ENCODE results near the gene NKX1-1. TPM values are rescaled to one million over a fixed set of nuclear protein-coding genes. Genes with fewer than 3 reads are reported as not detected.

Gene NKX1-1
- polyA plus RNA-seq, 1 donor (not counting 4 experiments of a cell fraction or from before 2014, with no cell fraction given): not detected

DNA sequence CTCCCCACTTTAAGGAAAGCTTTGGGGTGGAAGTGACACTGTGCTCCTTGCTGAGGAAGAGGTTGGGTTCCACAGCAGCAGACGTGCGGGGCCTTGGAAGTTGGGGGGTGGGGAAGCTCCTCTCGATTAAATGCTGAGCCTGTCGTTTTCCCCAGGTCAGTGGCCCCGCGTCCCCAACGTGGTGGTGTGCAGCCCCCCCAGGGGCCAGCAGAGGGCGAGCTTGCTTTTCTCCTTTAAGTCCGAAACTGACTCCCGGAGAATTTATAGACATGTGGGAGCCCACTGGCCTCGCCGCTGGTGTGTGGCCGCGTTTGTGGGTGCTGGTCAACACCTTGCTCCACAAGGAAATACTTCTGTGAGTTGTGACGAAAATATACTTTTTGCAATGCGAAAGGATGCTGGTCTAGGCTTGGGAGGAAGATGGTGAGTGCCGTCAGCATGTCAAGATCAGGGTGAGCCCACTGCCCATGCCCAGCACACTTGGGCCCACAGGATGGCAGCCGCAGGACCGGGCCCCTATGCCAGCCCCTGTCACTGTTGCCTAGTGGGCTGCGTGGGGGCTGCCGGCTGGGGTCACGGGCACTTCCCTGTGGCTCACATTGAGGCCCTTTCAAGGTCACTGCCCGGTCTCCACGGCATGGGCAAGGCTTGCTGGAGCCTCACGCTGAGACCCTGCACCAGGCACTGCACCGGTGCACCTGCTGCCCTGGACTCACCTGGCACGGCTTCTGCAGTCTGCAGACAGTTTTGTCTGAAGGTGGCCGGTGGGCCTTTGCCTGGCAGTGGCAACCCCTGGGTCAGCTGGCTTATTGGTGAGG is 49.9 kb downstream of the NKX1-1 start:
- no peak overlapping the region for H3K27ac ChIP-seq (ENCODE audit: control insufficient read depth, insufficient read depth, low read length)
- H2AFZ ChIP-seq (ENCODE audit: control insufficient read depth, low read length): no peak overlapping the region
- DNase-seq (ENCODE audit: low read depth, low spot score): no peak
- H3K9me1 ChIP-seq (ENCODE audit: control insufficient read depth, extremely low read depth, insufficient read depth, low read length): no peaks in the 10 kb centered on the region
- H3K36me3 ChIP-seq (ENCODE audit: control insufficient read depth in 2 of 2, extremely low read depth in 1 of 2, insufficient read depth in 2 of 2, low read length in 2 of 2): peaks cover 14 to 28% of the 10 kb centered on the region in 2 experiments
- H3K79me2 ChIP-seq (ENCODE audit: control insufficient read depth, insufficient read depth, low read length): no peaks in the 10 kb centered on the region
- H3K4me2 ChIP-seq (ENCODE audit: control insufficient read depth, extremely low read depth, insufficient read depth, low read depth, low read length): no peak overlapping the region
- H3K9ac ChIP-seq (ENCODE audit: control insufficient read depth, extremely low read depth, insufficient read depth, low read length): no peak overlapping the region
- no peaks in the 10 kb centered on the region for H3K9me3 ChIP-seq (ENCODE audit: control insufficient read depth, low read depth, low read length)
- dilution Hi-C loops (cut with MboI; ENCODE audit: extremely low pct_ligation_motif_present, low sequenced_read_pairs): no loop called here
- no peak for FAIRE-seq
- H3K27me3 ChIP-seq (ENCODE audit: control insufficient read depth, extremely low read depth, insufficient read depth, low read length): no peaks in the 10 kb centered on the region
- TF ChIP-seq, protein P1, sequence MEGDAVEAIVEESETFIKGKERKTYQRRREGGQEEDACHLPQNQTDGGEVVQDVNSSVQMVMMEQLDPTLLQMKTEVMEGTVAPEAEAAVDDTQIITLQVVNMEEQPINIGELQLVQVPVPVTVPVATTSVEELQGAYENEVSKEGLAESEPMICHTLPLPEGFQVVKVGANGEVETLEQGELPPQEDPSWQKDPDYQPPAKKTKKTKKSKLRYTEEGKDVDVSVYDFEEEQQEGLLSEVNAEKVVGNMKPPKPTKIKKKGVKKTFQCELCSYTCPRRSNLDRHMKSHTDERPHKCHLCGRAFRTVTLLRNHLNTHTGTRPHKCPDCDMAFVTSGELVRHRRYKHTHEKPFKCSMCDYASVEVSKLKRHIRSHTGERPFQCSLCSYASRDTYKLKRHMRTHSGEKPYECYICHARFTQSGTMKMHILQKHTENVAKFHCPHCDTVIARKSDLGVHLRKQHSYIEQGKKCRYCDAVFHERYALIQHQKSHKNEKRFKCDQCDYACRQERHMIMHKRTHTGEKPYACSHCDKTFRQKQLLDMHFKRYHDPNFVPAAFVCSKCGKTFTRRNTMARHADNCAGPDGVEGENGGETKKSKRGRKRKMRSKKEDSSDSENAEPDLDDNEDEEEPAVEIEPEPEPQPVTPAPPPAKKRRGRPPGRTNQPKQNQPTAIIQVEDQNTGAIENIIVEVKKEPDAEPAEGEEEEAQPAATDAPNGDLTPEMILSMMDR (optimal IDR thresholded peaks at IDR 0.05 in 1 of 3, IDR thresholded peaks at IDR 0.05 in 1 of 3, conservative IDR thresholded peaks at IDR 0.05 in 1 of 3; ENCODE audit: extremely low read depth in 1 of 3, insufficient read depth in 2 of 3, low read length in 3 of 3): peak in 2 of 3 experiments; percentile 61 to 73
- no peak for TF ChIP-seq EZH2 (IDR thresholded peaks at IDR 0.05; ENCODE audit: low read length)
- H3K4me3 ChIP-seq (ENCODE audit: control insufficient read depth in 2 of 3, extremely low read depth in 1 of 3, insufficient read depth in 2 of 3, low read depth in 1 of 3, low read length in 3 of 3): no peak overlapping the region
- H3K4me1 ChIP-seq (ENCODE audit: control insufficient read depth, extremely low read depth, insufficient read depth, low read length): peaks cover 2% of the 10 kb centered on the region
- no peaks in the 10 kb centered on the region for H4K20me1 ChIP-seq (ENCODE audit: control insufficient read depth, extremely low read depth, insufficient read depth, low read length)

DNA sequence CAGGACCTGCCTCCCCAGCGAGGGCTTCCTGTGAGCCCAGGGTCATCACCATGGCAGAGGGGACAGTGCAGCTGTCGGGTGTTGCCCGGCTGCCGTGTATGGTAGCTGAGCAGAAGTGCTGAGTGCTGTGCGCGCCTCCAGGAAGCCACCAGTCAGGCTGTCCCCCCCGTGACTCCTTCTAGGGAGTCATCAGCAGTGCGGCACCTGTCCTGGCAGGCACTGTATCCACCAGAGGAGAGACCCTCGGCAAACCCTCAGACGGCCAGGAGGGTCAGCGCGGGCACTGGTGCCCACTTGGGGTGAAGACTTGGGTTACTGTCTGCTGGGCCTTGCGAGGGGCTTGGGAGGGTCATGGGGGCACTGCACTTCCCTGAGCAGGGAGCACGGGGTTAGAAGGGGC is 50.9 kb downstream of the NKX1-1 start:
- no peak overlapping the region for H3K4me2 ChIP-seq (ENCODE audit: control insufficient read depth, extremely low read depth, insufficient read depth, low read depth, low read length)
- no peak for TF ChIP-seq EZH2 (IDR thresholded peaks at IDR 0.05; ENCODE audit: low read length)
- TF ChIP-seq, protein P1 (optimal IDR thresholded peaks at IDR 0.05 in 1 of 3, IDR thresholded peaks at IDR 0.05 in 1 of 3, conservative IDR thresholded peaks at IDR 0.05 in 1 of 3; ENCODE audit: extremely low read depth in 1 of 3, insufficient read depth in 2 of 3, low read length in 3 of 3): no peak
- H3K79me2 ChIP-seq (ENCODE audit: control insufficient read depth, insufficient read depth, low read length): peaks cover 1% of the 10 kb centered on the region
- H3K4me3 ChIP-seq (ENCODE audit: control insufficient read depth in 2 of 3, extremely low read depth in 1 of 3, insufficient read depth in 2 of 3, low read depth in 1 of 3, low read length in 3 of 3): no peak overlapping the region
- no peaks in the 10 kb centered on the region for H3K27me3 ChIP-seq (ENCODE audit: control insufficient read depth, extremely low read depth, insufficient read depth, low read length)
- no peaks in the 10 kb centered on the region for H4K20me1 ChIP-seq (ENCODE audit: control insufficient read depth, extremely low read depth, insufficient read depth, low read length)
- H3K9me1 ChIP-seq (ENCODE audit: control insufficient read depth, extremely low read depth, insufficient read depth, low read length): no peaks in the 10 kb centered on the region
- peaks cover 14 to 31% of the 10 kb centered on the region in 2 experiments for H3K36me3 ChIP-seq (ENCODE audit: control insufficient read depth in 2 of 2, extremely low read depth in 1 of 2, insufficient read depth in 2 of 2, low read length in 2 of 2)
- dilution Hi-C loops (cut with MboI; ENCODE audit: extremely low pct_ligation_motif_present, low sequenced_read_pairs): no loop called here
- H3K4me1 ChIP-seq (ENCODE audit: control insufficient read depth, extremely low read depth, insufficient read depth, low read length): peaks cover 2% of the 10 kb centered on the region
- FAIRE-seq (no peak), DNase-seq (ENCODE audit: low read depth, low spot score) (no peak)
- no peaks in the 10 kb centered on the region for H3K9me3 ChIP-seq (ENCODE audit: control insufficient read depth, low read depth, low read length)
- H3K27ac ChIP-seq (ENCODE audit: control insufficient read depth, insufficient read depth, low read length): no peak overlapping the region
- no peak overlapping the region for H2AFZ ChIP-seq (ENCODE audit: control insufficient read depth, low read length)
- H3K9ac ChIP-seq (ENCODE audit: control insufficient read depth, extremely low read depth, insufficient read depth, low read length): no peak overlapping the region
